GM12878 (cell line): ENCODE results near the gene CSN1S1. TPM values are rescaled to one million over a fixed set of nuclear protein-coding genes. Genes with fewer than 3 reads are reported as not detected.

Experiments
- ATAC-seq: fragments of 200-7000 bp; cut with Tn5 transposase; 3 replicates; pipeline ENCODE4 v1.9.1; 2020; ENCODE audit warnings: mild to moderate bottlenecking, moderate library complexity
- BruUV-seq: library from RNA; stranded (reverse); fragments of 400-500 nt; replicated peaks from 2 replicates; lab custom pipeline; 2021; lab: Mats Ljungman, UMichigan
- CTCF ChIA-PET: fragments of 300-600 bp; sonication (Branson Sonifier 250); formaldehyde crosslinking; extraction: SDS; loops from one replicate; lab custom pipeline; 2021; ENCODE audit warnings: inconsistent platforms; lab: Yijun Ruan, JAX
- POLR2A ChIA-PET: fragments of 350-600 bp; formaldehyde crosslinking; extraction: SDS; loops from one replicate; lab custom pipeline; 2021; ENCODE audit warnings: inconsistent platforms; lab: Charles Lee
- RAD21 ChIA-PET: fragments of 300-600 bp; sonication (Branson Sonifier 250); formaldehyde crosslinking; loops from one replicate; lab custom pipeline; 2023; ENCODE audit warnings: antibody characterized with exemption; ENCODE audit not compliant: unreplicated experiment; lab: Charles Lee
- SMC1A ChIA-PET: fragments of 300-600 bp; sonication (Branson Sonifier 250); formaldehyde crosslinking; loops from one replicate; lab custom pipeline; 2023; ENCODE audit not compliant: unreplicated experiment, uncharacterized antibody; lab: Charles Lee
- DNase-seq: peaks from one replicate; pipeline ENCODE4 v3.0.0-alpha.2; 2011; ENCODE audit warnings: low read depth, low spot score
- FAIRE-seq: peaks from 3 replicates; lab custom pipeline; 2011; peaks lifted over from hg19 to GRCh38; lab: Jason Lieb, UNC
- H2AFZ ChIP-seq: 2 replicates; pipeline ENCODE4 v1.6.0; 2011; ENCODE audit warnings: low read depth, low read length, control low read depth; ENCODE audit not compliant: control insufficient read depth
- H3K27ac ChIP-seq: 2 replicates; pipeline ENCODE4 v1.5.1; 2011; ENCODE audit warnings: control low read depth; ENCODE audit not compliant: control insufficient read depth, insufficient read depth
- H3K27me3 ChIP-seq, 2 experiments: replicated peaks in 1 of 2; 2 replicates each; pipeline versions ENCODE4 v1.6.0 to v1.6.1; 2011; ENCODE audit warnings: low read length in 1 of 2; ENCODE audit not compliant: control insufficient read depth in 2 of 2, insufficient read depth in 2 of 2
- H3K36me3 ChIP-seq, 2 experiments: 2 replicates each; pipeline ENCODE4 v1.5.1; 2011; ENCODE audit warnings: low read length in 1 of 2; ENCODE audit not compliant: control insufficient read depth in 2 of 2, insufficient read depth in 2 of 2
- H3K4me1 ChIP-seq: 2 replicates; pipeline ENCODE4 v1.6.1; 2011; ENCODE audit warnings: mild to moderate bottlenecking, low read length, moderate library complexity, mixed read lengths; ENCODE audit not compliant: control insufficient read depth, insufficient read depth
- H3K4me2 ChIP-seq: 2 replicates; pipeline ENCODE4 v1.6.0; 2011; ENCODE audit warnings: control low read depth; ENCODE audit not compliant: control insufficient read depth, insufficient read depth
- H3K4me3 ChIP-seq: fragments of 200-600 bp; sonication (generic); 2 replicates; pipeline ENCODE4 v1.5.1; 2016
- H3K79me2 ChIP-seq: 2 replicates; pipeline ENCODE4 v1.6.0; 2011; ENCODE audit warnings: low read length; ENCODE audit not compliant: control insufficient read depth, insufficient read depth
- H3K9ac ChIP-seq: 2 replicates; pipeline ENCODE4 v1.8.0; 2011; ENCODE audit warnings: low read length, control low read depth, mixed read lengths; ENCODE audit not compliant: control insufficient read depth, insufficient read depth
- H3K9me3 ChIP-seq: replicated peaks from 3 replicates; pipeline ENCODE4 v1.5.1; 2011; ENCODE audit warnings: mild to moderate bottlenecking, low read length; ENCODE audit not compliant: control insufficient read depth, insufficient read depth
- H4K20me1 ChIP-seq: 2 replicates; pipeline ENCODE4 v1.6.0; 2011; ENCODE audit not compliant: control insufficient read depth, insufficient read depth
- BACH1 ChIP-seq: fragments of 450-650 bp; IDR thresholded peaks from 2 replicates; pipeline ENCODE4 v1.6.1; 2017; ENCODE audit warnings: mild to moderate bottlenecking, borderline replicate concordance
- CHD2 ChIP-seq: IDR thresholded peaks from 2 replicates; pipeline ENCODE4 v1.6.1; 2011; ENCODE audit warnings: low read depth, low read length, improper control_type of control experiment, borderline replicate concordance
- IKZF1 ChIP-seq: fragments of 450-650 bp; conservative IDR thresholded peaks from 2 replicates; pipeline ENCODE4 v1.6.1; 2017; ENCODE audit warnings: antibody characterized with exemption, mild to moderate bottlenecking
- IRF5 ChIP-seq: fragments of 450-650 bp; IDR thresholded peaks from 2 replicates; pipeline ENCODE4 v1.6.1; 2017; ENCODE audit warnings: borderline replicate concordance
- whole genome bisulfite sequencing: methylation state at CpG from one replicate; pipeline ENCODE4 v1.1.6; 2016; ENCODE audit warnings: low lambda C conversion rate; ENCODE audit not compliant: insufficient replicate concordance, insufficient coverage; ENCODE audit errors: missing lambda C conversion rate; 5-methylcytosine and 5-hydroxymethylcytosine counted together
- in situ Hi-C: fragments of 300-500 bp; cut with MboI; formaldehyde crosslinking; loops from 9 replicates; pipeline ENCODE4 v1.14.3; 2018; ENCODE audit warnings: mixed read lengths
- intact Hi-C: fragments of 100-400 bp; cut with micrococcal nuclease; formaldehyde crosslinking; loops from one replicate; pipeline ENCODE4 v1.14.2; 2022; ENCODE audit not compliant: unreplicated experiment
- polyA plus RNA-seq, 11 experiments: library from polyadenylated mRNA; depleted of rRNA in 4 of 11; unstranded in 6 of 11; stranded (reverse) in 5 of 11; fragments of >200 nt; fragmentation: Nextera tagmentation in 4 of 11; fragmentation: Illumina TruSeq in 1 of 11; extraction: Ambion mirVana in 4 of 11; extraction: Trizol in 1 of 11; gene quantifications; 1 replicate in 1 of 11; 2 replicates in 10 of 11; pipeline versions ENCODE4 v1.2.1 to v1.2.3, GENCODE V29; 2011 to 2016; ENCODE audit warnings: inconsistent platforms in 2 of 11, missing spikeins in 2 of 11, low read depth in 1 of 11
- total RNA-seq, 4 experiments: library from RNA; depleted of rRNA in 3 of 4; stranded (reverse); fragments of >200 nt in 3 of 4; fragmentation: Illumina TruSeq in 1 of 4; extraction: Trizol in 1 of 4; gene quantifications; 2 replicates each; pipeline versions ENCODE4 v1.2.1 to v1.2.3, GENCODE V29; 2013 to 2021
- TF ChIP-seq, protein P1 (sequence below): fragments of 150-350 bp; IDR thresholded peaks from 2 replicates; pipeline ENCODE4 v1.6.1; 2016; ENCODE audit warnings: low read depth, low read length
- TF ChIP-seq, protein P2 (sequence below): fragments of 450-650 bp; IDR thresholded peaks from 2 replicates; pipeline ENCODE4 v1.6.1; 2016; ENCODE audit warnings: mild to moderate bottlenecking
- TF ChIP-seq, protein P3 (sequence below): IDR thresholded peaks from 2 replicates; pipeline ENCODE4 v1.6.1; 2012; ENCODE audit warnings: low read depth, low read length, improper control_type of control experiment

CSN1S1 gene
- total and polyA plus RNA-seq, 10 of the 15 experiments (the other 5 are each of a cell fraction or from before 2014, with no cell fraction given): not detected

DNA sequence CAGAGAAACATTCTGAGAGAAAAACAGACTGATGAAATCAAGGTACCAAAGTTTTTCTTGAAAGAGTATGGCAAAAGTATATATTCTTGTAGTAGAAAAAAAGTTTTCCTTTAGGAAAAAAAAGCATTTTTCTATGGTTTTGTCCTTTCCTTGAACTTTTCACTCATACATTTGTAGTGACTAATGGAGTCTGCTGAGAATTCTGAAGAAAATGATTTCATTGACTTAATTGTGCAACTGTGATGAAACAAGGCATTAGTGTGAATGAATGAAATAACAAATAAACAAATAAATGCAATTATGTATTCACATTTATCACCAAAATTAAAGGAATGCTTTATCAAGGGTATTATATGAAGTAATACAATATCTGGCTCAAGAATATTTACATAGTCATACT is 5.7 kb downstream of the CSN1S1 start (continued):
- TF ChIP-seq, protein P1, sequence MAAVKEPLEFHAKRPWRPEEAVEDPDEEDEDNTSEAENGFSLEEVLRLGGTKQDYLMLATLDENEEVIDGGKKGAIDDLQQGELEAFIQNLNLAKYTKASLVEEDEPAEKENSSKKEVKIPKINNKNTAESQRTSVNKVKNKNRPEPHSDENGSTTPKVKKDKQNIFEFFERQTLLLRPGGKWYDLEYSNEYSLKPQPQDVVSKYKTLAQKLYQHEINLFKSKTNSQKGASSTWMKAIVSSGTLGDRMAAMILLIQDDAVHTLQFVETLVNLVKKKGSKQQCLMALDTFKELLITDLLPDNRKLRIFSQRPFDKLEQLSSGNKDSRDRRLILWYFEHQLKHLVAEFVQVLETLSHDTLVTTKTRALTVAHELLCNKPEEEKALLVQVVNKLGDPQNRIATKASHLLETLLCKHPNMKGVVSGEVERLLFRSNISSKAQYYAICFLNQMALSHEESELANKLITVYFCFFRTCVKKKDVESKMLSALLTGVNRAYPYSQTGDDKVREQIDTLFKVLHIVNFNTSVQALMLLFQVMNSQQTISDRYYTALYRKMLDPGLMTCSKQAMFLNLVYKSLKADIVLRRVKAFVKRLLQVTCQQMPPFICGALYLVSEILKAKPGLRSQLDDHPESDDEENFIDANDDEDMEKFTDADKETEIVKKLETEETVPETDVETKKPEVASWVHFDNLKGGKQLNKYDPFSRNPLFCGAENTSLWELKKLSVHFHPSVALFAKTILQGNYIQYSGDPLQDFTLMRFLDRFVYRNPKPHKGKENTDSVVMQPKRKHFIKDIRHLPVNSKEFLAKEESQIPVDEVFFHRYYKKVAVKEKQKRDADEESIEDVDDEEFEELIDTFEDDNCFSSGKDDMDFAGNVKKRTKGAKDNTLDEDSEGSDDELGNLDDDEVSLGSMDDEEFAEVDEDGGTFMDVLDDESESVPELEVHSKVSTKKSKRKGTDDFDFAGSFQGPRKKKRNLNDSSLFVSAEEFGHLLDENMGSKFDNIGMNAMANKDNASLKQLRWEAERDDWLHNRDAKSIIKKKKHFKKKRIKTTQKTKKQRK: no peak
- no peak for TF ChIP-seq CHD2
- TF ChIP-seq, protein P2, sequence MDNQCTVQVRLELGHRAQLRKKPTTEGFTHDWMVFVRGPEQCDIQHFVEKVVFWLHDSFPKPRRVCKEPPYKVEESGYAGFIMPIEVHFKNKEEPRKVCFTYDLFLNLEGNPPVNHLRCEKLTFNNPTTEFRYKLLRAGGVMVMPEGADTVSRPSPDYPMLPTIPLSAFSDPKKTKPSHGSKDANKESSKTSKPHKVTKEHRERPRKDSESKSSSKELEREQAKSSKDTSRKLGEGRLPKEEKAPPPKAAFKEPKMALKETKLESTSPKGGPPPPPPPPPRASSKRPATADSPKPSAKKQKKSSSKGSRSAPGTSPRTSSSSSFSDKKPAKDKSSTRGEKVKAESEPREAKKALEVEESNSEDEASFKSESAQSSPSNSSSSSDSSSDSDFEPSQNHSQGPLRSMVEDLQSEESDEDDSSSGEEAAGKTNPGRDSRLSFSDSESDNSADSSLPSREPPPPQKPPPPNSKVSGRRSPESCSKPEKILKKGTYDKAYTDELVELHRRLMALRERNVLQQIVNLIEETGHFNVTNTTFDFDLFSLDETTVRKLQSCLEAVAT: no peak

DNA sequence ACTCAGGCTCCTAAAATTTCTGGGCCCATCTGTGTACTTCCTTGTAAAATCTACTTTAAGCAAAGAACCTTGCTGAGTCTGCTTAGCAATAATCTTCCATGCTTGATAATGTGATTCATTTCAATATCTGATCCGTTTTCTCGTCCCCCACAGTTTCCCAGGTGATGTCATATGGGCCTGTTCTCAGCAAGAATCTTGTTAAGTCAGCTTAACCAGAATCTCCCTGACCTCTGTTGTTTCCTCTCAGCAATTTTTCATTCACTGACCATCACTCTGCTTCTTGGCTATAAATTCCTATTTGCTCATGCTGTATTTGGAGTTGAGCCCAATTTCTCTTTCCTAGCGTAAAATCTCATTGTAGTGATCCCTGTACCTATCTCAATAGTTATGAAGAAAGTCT is 20.7 kb downstream of the CSN1S1 start:
- RAD21 ChIA-PET: no interaction called here
- CTCF ChIA-PET: no interaction called here
- in situ Hi-C loops: no loop called here
- Histone ChIP-seq H3K4me1 (no peaks in the 10 kb centered on the region), H4K20me1 (no peaks in the 10 kb centered on the region), H3K27me3 (no peaks in the 10 kb centered on the region; a peak in 1 of 4 replicates), H3K27ac (no peak overlapping the region), H3K79me2 (no peaks in the 10 kb centered on the region), H3K36me3 (no peaks in the 10 kb centered on the region), H2AFZ (no peak overlapping the region), H3K4me3 (no peak overlapping the region), H3K9ac (no peak overlapping the region), H3K9me3 (no peaks in the 10 kb centered on the region), H3K4me2 (no peak overlapping the region)
- no TSS peak for BruUV-seq
- DNase-seq (no peak), ATAC-seq (no peak), FAIRE-seq (no peak)
- TF ChIP-seq IRF5 (no peak), IKZF1 (no peak), BACH1 (no peak)
- TF ChIP-seq, protein P3, sequence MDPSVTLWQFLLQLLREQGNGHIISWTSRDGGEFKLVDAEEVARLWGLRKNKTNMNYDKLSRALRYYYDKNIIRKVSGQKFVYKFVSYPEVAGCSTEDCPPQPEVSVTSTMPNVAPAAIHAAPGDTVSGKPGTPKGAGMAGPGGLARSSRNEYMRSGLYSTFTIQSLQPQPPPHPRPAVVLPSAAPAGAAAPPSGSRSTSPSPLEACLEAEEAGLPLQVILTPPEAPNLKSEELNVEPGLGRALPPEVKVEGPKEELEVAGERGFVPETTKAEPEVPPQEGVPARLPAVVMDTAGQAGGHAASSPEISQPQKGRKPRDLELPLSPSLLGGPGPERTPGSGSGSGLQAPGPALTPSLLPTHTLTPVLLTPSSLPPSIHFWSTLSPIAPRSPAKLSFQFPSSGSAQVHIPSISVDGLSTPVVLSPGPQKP: no peak
- intact Hi-C loops: no loop called here
- SMC1A ChIA-PET: no interaction called here
- POLR2A ChIA-PET: no interaction called here
- WGBS: 0% methylated on average over 3 of the region's 3 CpGs
